Naive B cell (primary cell): Measurements from ENCODE around the gene UBTD1. TPM values are rescaled to one million over a fixed set of nuclear protein-coding genes. Genes with fewer than 3 reads are reported as not detected.

Experiments used
- ATAC-seq, 2 donors: fragments of 150-1000 bp; cut with Tn5 transposase; 2 replicates each; pipeline ENCODE4 v1.10.0; 2021; ENCODE audit warnings: low read depth in 2 of 2, mild to moderate bottlenecking in 2 of 2, moderate library complexity in 2 of 2
- DNase-seq: peaks from one replicate; pipeline ENCODE4 v3.0.0; 2022
- H3K27ac Mint-ChIP-seq, 6 donors: one replicate each; pipeline ENCODE4 v1.8.0; 2020 to 2022; ENCODE audit warnings: mild to moderate bottlenecking in 6 of 6, mixed read lengths in 6 of 6, moderate library complexity in 5 of 6, inconsistent platforms in 2 of 6
- H3K27me3 Mint-ChIP-seq, 3 donors: one replicate each; pipeline ENCODE4 v1.8.0; 2021 to 2022; ENCODE audit warnings: mixed read lengths in 3 of 3, mild to moderate bottlenecking in 1 of 3
- H3K36me3 Mint-ChIP-seq, 2 donors: one replicate each; pipeline ENCODE4 v1.8.0; 2020 to 2022; ENCODE audit warnings: mixed read lengths in 2 of 2, inconsistent platforms in 1 of 2, mild to moderate bottlenecking in 1 of 2
- H3K4me1 Mint-ChIP-seq, 3 donors: one replicate each; pipeline ENCODE4 v1.8.0; 2020 to 2022; ENCODE audit warnings: mixed read lengths in 3 of 3, inconsistent platforms in 1 of 3, mild to moderate bottlenecking in 1 of 3, moderate library complexity in 1 of 3
- H3K4me3 Mint-ChIP-seq, 8 donors: one replicate each; pipeline ENCODE4 v1.8.0; 2020 to 2022; ENCODE audit warnings: mild to moderate bottlenecking in 8 of 8, mixed read lengths in 8 of 8, moderate library complexity in 8 of 8, inconsistent platforms in 2 of 8
- H3K9me3 Mint-ChIP-seq, 7 donors: one replicate each; pipeline ENCODE4 v1.8.0; 2020 to 2022; ENCODE audit warnings: mixed read lengths in 7 of 7, mild to moderate bottlenecking in 5 of 7, inconsistent platforms in 2 of 7, moderate library complexity in 1 of 7
- polyA plus RNA-seq, 6 donors: library from polyadenylated mRNA; unstranded; fragments of 300-500 nt; fragmentation: Illumina TruSeq; gene quantifications; one replicate each; pipeline ENCODE4 v1.2.3, GENCODE V29; 2021; ENCODE audit warnings: low read depth in 6 of 6

Gene UBTD1
- polyA plus RNA-seq, 6 donors from 2014 or later: 0.60 to 1.2 (median 1.0) TPM; not detected in 1

DNA sequence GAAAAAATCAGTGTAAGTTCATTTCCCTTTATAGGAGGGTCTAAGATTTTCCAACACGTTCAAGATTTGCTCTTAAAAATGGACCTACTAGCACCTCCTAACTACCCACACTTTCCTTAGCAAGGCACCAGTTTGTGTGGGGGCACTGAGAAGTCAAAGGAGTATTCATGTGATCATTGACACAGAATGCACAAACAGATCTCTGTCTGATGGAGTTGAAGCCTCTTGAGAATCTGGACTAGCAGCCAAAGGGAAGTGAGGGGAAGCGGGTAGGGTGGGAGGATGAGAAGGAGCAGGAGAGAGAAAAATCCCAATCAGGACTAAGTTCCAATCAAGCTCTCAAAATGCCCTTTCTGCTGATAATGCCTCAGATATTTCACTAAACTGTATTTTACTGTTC is 4.6 kb upstream of the UBTD1 start:
- Mint-ChIP-seq H3K27me3 (no peaks in the 10 kb centered on the region), H3K36me3 (no peaks in the 10 kb centered on the region), H3K9me3 (no peaks in the 10 kb centered on the region), H3K27ac (no peak overlapping the region), H3K4me3 (peak overlapping the region in 2 of 8 donors; percentile 41 to 42), H3K4me1 (peaks cover 32 to 60% (median 51%) of the 10 kb centered on the region in 3 donors)
- DNase-seq (no peak), ATAC-seq (no peak)

- no peaks in the 10 kb centered on the region for H3K36me3 Mint-ChIP-seq
- no peak for ATAC-seq
- peak overlapping the region in 2 of 8 donors; percentile 41 to 55 for H3K4me3 Mint-ChIP-seq
- H3K27me3 Mint-ChIP-seq: peaks cover 0 to 3% (median 0%) of the 10 kb centered on the region in 3 donors
- no peak for DNase-seq
- no peaks in the 10 kb centered on the region for H3K9me3 Mint-ChIP-seq
- H3K4me1 Mint-ChIP-seq: peaks cover 32 to 62% (median 49%) of the 10 kb centered on the region in 3 donors
- H3K27ac Mint-ChIP-seq: peak overlapping the region in 3 of 6 donors; percentile 16 to 67 (median 41)
Measured at GRCh38 chr10:97494863-97495506, 3.7 kb upstream of the UBTD1 start.

GRCh38 chr10:97497572-97498075 is 1.1 kb upstream of the UBTD1 start:
- peak; percentile 37 for DNase-seq
- peak in 1 of 2 donors; percentile 5 for ATAC-seq
- Mint-ChIP-seq H3K27me3 (peaks cover 0 to 25% (median 20%) of the 10 kb centered on the region in 3 donors), H3K4me1 (peaks cover 26 to 56% (median 43%) of the 10 kb centered on the region in 3 donors), H3K9me3 (peaks cover 0 to 2% (median 0%) of the 10 kb centered on the region in 7 donors), H3K27ac (peak overlapping the region; percentile 94 to 99 (median 97)), H3K4me3 (peak overlapping the region; percentile 92 to 99 (median 98)), H3K36me3 (peaks cover 0 to 3% of the 10 kb centered on the region in 2 donors)

DNA sequence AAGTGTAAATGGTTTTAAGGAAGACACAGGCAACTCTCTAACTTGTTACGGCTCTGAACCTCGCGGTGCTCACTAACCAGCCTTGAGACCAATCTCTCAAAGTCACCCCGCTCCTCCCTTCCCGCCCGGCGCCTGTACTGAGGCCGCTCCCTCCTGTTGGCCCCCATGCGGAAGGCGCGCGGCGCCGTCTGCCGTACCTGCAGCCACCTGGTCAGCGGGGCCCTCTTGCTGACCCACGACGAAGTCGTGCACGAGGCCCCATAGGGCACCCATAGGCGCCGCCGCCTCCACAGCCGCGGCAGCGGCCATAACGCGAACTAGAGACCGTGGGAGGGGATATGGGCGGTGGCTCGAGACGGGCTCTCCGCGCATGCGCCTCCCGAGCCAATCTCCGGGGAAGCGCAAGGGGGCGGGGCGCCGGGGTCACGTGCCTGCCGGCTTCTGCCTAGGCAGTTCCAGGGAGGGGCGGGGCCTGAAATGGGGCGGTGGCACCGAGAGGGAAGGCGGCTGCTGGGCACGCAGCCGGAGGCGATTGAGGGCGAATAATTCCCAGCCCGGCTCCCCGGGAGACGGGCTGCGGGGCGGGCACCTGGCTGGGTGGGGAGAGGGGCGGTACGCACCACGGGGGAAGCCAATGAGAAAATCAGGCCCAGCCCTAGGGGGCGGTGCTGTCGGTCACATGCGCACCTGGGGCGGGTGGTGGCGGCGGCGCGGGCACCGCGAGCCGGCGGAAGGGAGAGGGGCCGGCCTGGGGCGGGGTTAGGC is 466 bp upstream of the UBTD1 start, which contains the start of gene MMS19:
TSS of gene MMS19 (minus strand) at position 347 of the 765 bp plus-strand sequence. CDS start at position 309, 38 bp downstream.
- peak; percentile 83 to 86 for ATAC-seq
- Mint-ChIP-seq H3K27me3 (peaks cover 0 to 25% (median 20%) of the 10 kb centered on the region in 3 donors), H3K27ac (peak within 1 kb of the TSS; percentile 94 to 99 (median 97)), H3K36me3 (peaks cover 0 to 3% of the 10 kb centered on the region in 2 donors), H3K9me3 (peaks cover 0 to 2% (median 0%) of the 10 kb centered on the region in 7 donors), H3K4me3 (peak within 1 kb of the TSS; percentile 92 to 99 (median 98)), H3K4me1 (peaks cover 26 to 55% (median 43%) of the 10 kb centered on the region in 3 donors)
- DNase-seq: peak; percentile 99

DNA sequence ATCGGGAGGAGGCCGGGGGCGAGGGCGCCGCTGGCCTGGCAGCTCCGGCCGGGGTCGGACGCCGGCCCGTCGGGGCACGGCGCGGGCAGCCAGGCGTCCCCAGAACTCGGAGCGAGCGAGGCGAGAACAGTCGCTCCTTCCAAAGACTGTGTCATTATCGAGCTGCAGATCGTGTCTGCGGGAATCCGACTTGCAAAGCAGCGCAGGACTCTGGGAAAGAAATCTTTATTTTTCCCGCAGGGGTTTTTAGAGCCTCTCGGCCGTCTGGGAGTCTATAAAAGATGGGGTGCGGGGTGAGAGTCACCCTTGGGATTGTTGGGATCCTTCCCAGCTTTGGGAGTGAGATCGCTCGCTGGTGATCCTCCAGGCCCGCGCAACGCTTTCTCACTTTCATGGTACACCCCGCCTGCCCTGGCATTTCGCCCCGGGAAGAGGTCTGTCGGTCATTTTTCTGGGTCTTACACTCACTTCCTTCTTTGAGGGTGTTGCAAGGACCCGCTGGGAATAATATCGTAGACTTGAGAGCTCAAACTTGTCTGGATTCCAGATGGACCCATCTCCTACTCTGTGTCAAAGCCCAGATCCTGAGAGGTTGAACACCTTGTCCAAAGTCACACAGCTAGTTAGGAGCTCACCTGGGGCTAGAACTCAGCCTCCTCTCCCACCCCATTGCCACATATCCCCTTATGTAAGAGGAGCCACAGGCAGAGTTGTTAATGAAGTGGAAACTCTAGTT is 1.0 kb downstream of the UBTD1 start:
- Mint-ChIP-seq H3K9me3 (peaks cover 0 to 2% (median 0%) of the 10 kb centered on the region in 7 donors), H3K27ac (peak overlapping the region in 3 of 6 donors; percentile 38 to 74 (median 69)), H3K27me3 (peaks cover 0 to 25% (median 20%) of the 10 kb centered on the region in 3 donors), H3K4me1 (peaks cover 19 to 41% (median 39%) of the 10 kb centered on the region in 3 donors), H3K36me3 (peaks cover 0 to 3% of the 10 kb centered on the region in 2 donors), H3K4me3 (peak overlapping the region; percentile 80 to 99 (median 85))
- ATAC-seq (no peak), DNase-seq (no peak)

DNA sequence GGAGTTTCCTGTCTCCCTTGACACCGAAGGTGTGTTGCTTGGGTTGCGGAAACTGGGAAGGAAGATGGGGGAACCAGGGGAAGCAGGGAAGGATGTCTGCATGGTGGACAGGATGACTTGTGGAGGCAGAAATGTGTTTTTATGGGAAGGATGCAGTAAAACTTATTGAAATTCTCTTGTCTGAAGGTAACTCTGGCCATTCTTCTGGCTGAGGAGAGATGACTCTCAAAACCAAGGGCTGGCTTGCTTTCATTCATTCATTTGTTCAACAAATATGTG is 1.5 kb downstream of the UBTD1 start:
- Mint-ChIP-seq H3K36me3 (peaks cover 0 to 3% of the 10 kb centered on the region in 2 donors), H3K9me3 (peaks cover 0 to 2% (median 0%) of the 10 kb centered on the region in 7 donors), H3K27me3 (peaks cover 0 to 25% (median 20%) of the 10 kb centered on the region in 3 donors), H3K27ac (no peak overlapping the region), H3K4me3 (peak overlapping the region; percentile 6 to 99 (median 84)), H3K4me1 (peaks cover 14 to 37% (median 34%) of the 10 kb centered on the region in 3 donors)
- ATAC-seq (no peak), DNase-seq (no peak)

DNA sequence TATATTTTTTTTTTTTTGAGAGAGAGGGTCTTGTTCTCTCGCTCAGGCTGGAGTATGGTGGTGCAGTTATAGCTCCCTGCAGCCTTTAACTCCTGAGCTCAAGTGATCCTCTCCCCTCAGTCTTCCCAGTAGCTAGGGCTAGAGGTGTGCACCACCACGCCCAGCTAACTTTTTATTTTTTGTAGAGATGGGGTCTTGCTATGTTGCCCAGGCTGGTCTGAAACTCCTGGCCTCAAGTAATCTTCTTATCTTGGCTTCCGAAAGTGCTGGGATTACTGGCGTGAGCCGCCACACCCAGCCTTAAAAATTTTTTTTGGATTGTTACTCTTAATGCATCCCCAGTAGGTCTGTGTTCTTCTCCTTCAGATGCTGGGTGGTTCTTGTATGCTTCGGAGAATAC is 4.2 kb downstream of the UBTD1 start:
- DNase-seq (no peak), ATAC-seq (no peak)
- H3K4me3 Mint-ChIP-seq: peak overlapping the region in 1 of 8 donors; percentile 86
- H3K9me3 Mint-ChIP-seq: peaks cover 0 to 2% (median 0%) of the 10 kb centered on the region in 7 donors
- H3K27ac Mint-ChIP-seq: no peak overlapping the region
- peaks cover 4 to 21% (median 14%) of the 10 kb centered on the region in 3 donors for H3K4me1 Mint-ChIP-seq
- peaks cover 0 to 32% (median 20%) of the 10 kb centered on the region in 3 donors for H3K27me3 Mint-ChIP-seq
- H3K36me3 Mint-ChIP-seq: peaks cover 0 to 3% of the 10 kb centered on the region in 2 donors

DNA sequence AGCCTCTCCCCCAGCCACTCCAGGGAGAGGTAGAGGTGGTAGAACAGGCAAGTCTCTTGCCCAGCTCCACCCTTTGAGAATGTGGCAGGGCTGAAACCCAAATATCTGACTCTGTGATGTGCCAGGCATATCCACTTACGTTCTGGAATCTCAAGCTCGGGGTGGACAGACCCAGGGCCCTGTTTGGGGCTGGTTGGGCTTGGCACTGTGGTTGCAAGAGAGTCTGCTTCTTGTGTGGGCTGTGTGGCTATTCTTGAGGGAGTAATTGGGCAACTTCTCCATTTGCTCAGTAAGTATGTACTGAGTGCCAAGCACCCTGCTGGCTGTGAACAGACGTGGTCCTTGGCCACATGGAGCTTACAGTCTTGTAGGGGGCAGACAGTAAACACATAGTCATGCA is 4.7 kb downstream of the UBTD1 start:
- Mint-ChIP-seq H3K4me1 (peaks cover 0 to 16% (median 11%) of the 10 kb centered on the region in 3 donors), H3K36me3 (peaks cover 0 to 3% of the 10 kb centered on the region in 2 donors), H3K9me3 (peaks cover 0 to 2% (median 0%) of the 10 kb centered on the region in 7 donors), H3K27me3 (peaks cover 0 to 32% (median 20%) of the 10 kb centered on the region in 3 donors), H3K4me3 (no peak overlapping the region), H3K27ac (no peak overlapping the region)
- ATAC-seq (no peak), DNase-seq (no peak)

- H3K36me3 Mint-ChIP-seq: peaks cover 0 to 3% of the 10 kb centered on the region in 2 donors
- H3K27ac Mint-ChIP-seq: no peak overlapping the region
- peaks cover 0 to 10% (median 5%) of the 10 kb centered on the region in 3 donors for H3K4me1 Mint-ChIP-seq
- ATAC-seq (no peak), DNase-seq (no peak)
- H3K9me3 Mint-ChIP-seq: peaks cover 0 to under 1% (median 0%) of the 10 kb centered on the region in 7 donors
- H3K4me3 Mint-ChIP-seq: no peak overlapping the region
- peaks cover 0 to 32% (median 19%) of the 10 kb centered on the region in 3 donors for H3K27me3 Mint-ChIP-seq
Measured at GRCh38 chr10:97505152-97505551, 6.4 kb downstream of the UBTD1 start.

GRCh38 chr10:97506199-97506991 is 7.7 kb downstream of the UBTD1 start:
- H3K27ac Mint-ChIP-seq: no peak overlapping the region
- DNase-seq: no peak
- no peaks in the 10 kb centered on the region for H3K9me3 Mint-ChIP-seq
- H3K36me3 Mint-ChIP-seq: no peaks in the 10 kb centered on the region
- no peak overlapping the region for H3K4me3 Mint-ChIP-seq
- peak; percentile 47 to 62 for ATAC-seq
- peaks cover 0 to 10% (median 3%) of the 10 kb centered on the region in 3 donors for H3K4me1 Mint-ChIP-seq
- peaks cover 0 to 20% (median 6%) of the 10 kb centered on the region in 3 donors for H3K27me3 Mint-ChIP-seq

DNA sequence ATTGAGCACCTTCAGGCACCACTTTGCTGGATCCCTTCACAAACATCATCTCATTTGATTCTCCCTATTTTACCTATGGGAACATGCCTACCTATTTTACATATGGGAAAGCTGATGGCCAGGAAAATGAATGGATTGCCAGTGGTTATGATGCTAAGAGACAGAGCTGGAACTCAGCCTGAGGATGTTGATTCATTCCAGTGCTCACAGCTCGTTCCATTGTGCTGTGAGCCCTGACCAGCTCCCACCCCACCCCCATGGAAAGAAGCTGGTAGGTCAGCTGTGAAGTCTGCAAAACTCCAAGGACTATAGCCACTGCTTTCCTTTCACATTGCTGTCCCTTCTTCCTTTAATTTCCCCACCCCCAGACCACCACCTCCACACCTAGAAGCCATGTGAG is 9.6 kb downstream of the UBTD1 start:
- Mint-ChIP-seq H3K27ac (no peak overlapping the region), H3K36me3 (no peaks in the 10 kb centered on the region), H3K4me1 (peaks cover 0 to 10% (median 3%) of the 10 kb centered on the region in 3 donors), H3K4me3 (no peak overlapping the region), H3K9me3 (no peaks in the 10 kb centered on the region), H3K27me3 (peaks cover 0 to 12% (median 0%) of the 10 kb centered on the region in 3 donors)
- DNase-seq (no peak), ATAC-seq (no peak)

GRCh38 chr10:97509120-97509680 is 10.5 kb downstream of the UBTD1 start:
- DNase-seq: no peak
- Mint-ChIP-seq H3K36me3 (no peaks in the 10 kb centered on the region), H3K9me3 (no peaks in the 10 kb centered on the region), H3K4me1 (peaks cover 0 to 10% (median 3%) of the 10 kb centered on the region in 3 donors), H3K4me3 (no peak overlapping the region), H3K27ac (no peak overlapping the region), H3K27me3 (peaks cover 3 to 12% (median 4%) of the 10 kb centered on the region in 3 donors)
- ATAC-seq: no peak
